K562 (cell line): Measurements from ENCODE around the gene ZCWPW1. TPM values are rescaled to one million over a fixed set of nuclear protein-coding genes. Genes with fewer than 3 reads are reported as not detected.
A peak's percentile ranks its signal among the peaks of the same experiment; 100 is the strongest.

Source experiments
- BCL6 ChIP-seq: fragments of 250-450 bp; sonication (Bioruptor Pico); IDR thresholded peaks from 2 replicates; pipeline ENCODE4 v1.4.0; 2020
- CBX5 ChIP-seq: IDR thresholded peaks from 2 replicates; pipeline ENCODE4 v1.6.1; 2014; ENCODE audit warnings: low read depth, borderline replicate concordance
- CXXC5 ChIP-seq: fragments of 250-450 bp; sonication (Bioruptor Pico); IDR thresholded peaks from 2 replicates; pipeline ENCODE4 v1.8.0; 2022; ENCODE audit warnings: inconsistent platforms, mild to moderate bottlenecking, moderate library complexity
- E2F8 ChIP-seq: fragments of 450-650 bp; IDR thresholded peaks from 2 replicates; pipeline ENCODE4 v1.7.1; 2018; ENCODE audit warnings: mild to moderate bottlenecking, low read depth; ENCODE audit not compliant: partially characterized antibody
- ETV6 ChIP-seq, 3 experiments: fragments of 150-350 bp in 1 of 3; sonication (generic) in 1 of 3; formaldehyde crosslinking in 1 of 3; IDR thresholded peaks; 2 replicates each; pipeline versions ENCODE4 v1.6.1 to v1.8.0; 2014 to 2022; ENCODE audit warnings: borderline replicate concordance in 2 of 3, low read depth in 2 of 3, antibody characterized with exemption in 1 of 3, low read length in 1 of 3, mild to moderate bottlenecking in 1 of 3, missing genetic modification reagents in 1 of 3
- TCF3 ChIP-seq: sonication (generic); formaldehyde crosslinking; IDR thresholded peaks from 2 replicates; pipeline ENCODE4 v1.4.0; 2020; ENCODE audit warnings: mild to moderate bottlenecking, missing genetic modification reagents
- ZFP1 ChIP-seq: fragments of 450-650 bp; formaldehyde crosslinking; IDR thresholded peaks from 2 replicates; pipeline ENCODE4 v1.4.0; 2020; ENCODE audit warnings: mild to moderate bottlenecking, mixed read lengths
- ZFP36 ChIP-seq: fragments of 150-350 bp; IDR thresholded peaks from 2 replicates; pipeline ENCODE4 v1.6.1; 2018; ENCODE audit warnings: low read length, low read depth; ENCODE audit not compliant: partially characterized antibody
- ZKSCAN3 ChIP-seq: fragments of 250-450 bp; sonication (Bioruptor Pico); IDR thresholded peaks from 2 replicates; pipeline ENCODE4 v1.4.0; 2020
- ZMIZ1 ChIP-seq, 2 experiments: fragments of 150-350 bp in 1 of 2; IDR thresholded peaks; 2 replicates each; pipeline ENCODE4 v1.6.1; 2012 to 2016; ENCODE audit warnings: low read depth in 2 of 2, low read length in 2 of 2, mild to moderate bottlenecking in 1 of 2, moderate library complexity in 1 of 2
- ZNF318 ChIP-seq, 2 experiments: fragments of 450-650 bp; IDR thresholded peaks; 2 replicates each; pipeline ENCODE4 v1.6.1; 2016; ENCODE audit warnings: mild to moderate bottlenecking in 2 of 2, borderline replicate concordance in 1 of 2, low read depth in 1 of 2, moderate library complexity in 1 of 2
- polyA plus RNA-seq, 8 experiments: library from polyadenylated mRNA; depleted of rRNA in 4 of 8; stranded (reverse) in 5 of 8; unstranded in 3 of 8; fragments of >200 nt; fragmentation: Nextera tagmentation in 2 of 8; fragmentation: Illumina TruSeq in 1 of 8; extraction: Ambion mirVana in 2 of 8; extraction: Trizol in 1 of 8; gene quantifications; 2 replicates each; pipeline versions ENCODE4 v1.2.1 to v1.2.3, GENCODE V29; 2011 to 2014; ENCODE audit warnings: inconsistent platforms in 1 of 8, missing spikeins in 1 of 8
- total RNA-seq, 7 experiments: library from RNA; depleted of rRNA in 6 of 7; stranded (reverse); fragments of >200 nt in 6 of 7; fragmentation: Illumina TruSeq in 2 of 7; extraction: Trizol in 2 of 7; gene quantifications; 2 replicates each; pipeline versions ENCODE4 v1.2.1 to v1.2.3, GENCODE V29; 2011 to 2021; ENCODE audit warnings: low replicate concordance in 1 of 7

ZCWPW1 gene
- total and polyA plus RNA-seq, 9 of the 15 experiments (the other 6 are each of a cell fraction or from before 2014, with no cell fraction given): 0.18 to 1.7 (median 1.2) TPM

- TF ChIP-seq ZNF318 (IDR thresholded peaks at IDR 0.05; ENCODE audit: borderline replicate concordance in 1 of 2, low read depth in 1 of 2) (no peak), ZMIZ1 (IDR thresholded peaks at IDR 0.05; ENCODE audit: low read depth in 2 of 2, low read length in 2 of 2) (peak in 1 of 2 experiments; percentile 59; a peak in 1 of 4 replicates), E2F8 (no peak), CXXC5 (no peak), ETV6 (IDR thresholded peaks at IDR 0.05; ENCODE audit: borderline replicate concordance in 1 of 2, low read depth in 2 of 2, low read length in 1 of 2) (peak in 1 of 2 experiments; percentile 55; a peak in 1 of 4 replicates), ETV6 (CRISPR knock-in tag; IDR thresholded peaks at IDR 0.05; ENCODE audit: borderline replicate concordance) (no peak), TCF3 (CRISPR knock-in tag) (peak; percentile 64), ZFP1 (CRISPR knock-in tag) (no peak), CBX5 (no peak), ZFP36 (no peak), ZKSCAN3 (no peak), BCL6 (CRISPR knock-in tag) (no peak)
Measured at GRCh38 chr7:100430493-100431285, 2.2 kb upstream of the ZCWPW1 start (continued).
